Uterus (tissue), 2 donors: ENCODE results near the gene CABP7.

ENCODE experiments used
- CTCF ChIP-seq, 4 experiments: fragments of 200-600 bp in 2 of 4; fragments of 450-650 bp in 2 of 4; sonication (generic) in 2 of 4; IDR thresholded peaks; one replicate each; pipeline ENCODE4 v1.5.1; 2016 to 2019; ENCODE audit warnings: antibody characterized with exemption in 4 of 4, mild to moderate bottlenecking in 2 of 4, moderate library complexity in 1 of 4
- POLR2A ChIP-seq, 2 donors: fragments of 450-650 bp; IDR thresholded peaks; one replicate each; pipeline ENCODE4 v1.6.1; 2016; ENCODE audit warnings: antibody characterized with exemption in 2 of 2, mild to moderate bottlenecking in 1 of 2, moderate library complexity in 1 of 2

DNA sequence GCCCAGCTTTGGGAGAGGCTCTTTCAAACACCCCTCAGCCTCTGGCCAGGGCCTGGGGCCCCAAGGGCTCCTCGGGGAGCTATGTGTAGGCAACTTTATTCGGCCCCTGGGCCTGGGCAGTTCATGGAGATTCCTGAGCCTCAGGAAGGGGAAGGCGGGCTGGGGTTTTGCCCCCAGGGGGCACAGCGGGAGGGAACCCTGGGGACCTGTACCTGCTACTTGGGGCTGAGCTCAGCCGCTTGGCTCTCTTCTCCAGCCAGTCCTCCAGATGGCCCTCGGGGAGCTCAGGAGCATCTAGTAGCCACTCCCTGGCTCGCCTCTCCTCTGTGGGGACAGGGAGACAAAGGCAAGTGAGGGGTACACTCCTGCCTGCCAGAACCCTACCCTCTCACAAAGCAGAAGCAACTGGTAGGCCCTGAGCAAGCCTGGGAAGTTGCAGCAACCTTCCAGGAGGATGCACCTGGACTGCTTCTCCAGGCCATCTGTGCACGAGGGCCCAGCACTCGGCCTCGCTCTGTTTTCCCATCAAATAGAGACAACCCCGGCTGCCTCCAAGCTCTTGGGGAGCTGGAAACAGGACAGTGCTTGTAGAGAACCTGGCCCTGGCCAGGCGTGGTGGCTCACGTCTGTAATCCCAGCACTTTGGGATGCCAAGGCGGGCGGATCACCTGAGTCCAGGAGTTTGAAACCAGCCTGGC lies 18.5 kb downstream of the CABP7 start:
- TF ChIP-seq CTCF (IDR thresholded peaks at IDR 0.05) (no peak), POLR2A (IDR thresholded peaks at IDR 0.05) (no peak)
